Stimulated activated CD8-positive, alpha-beta memory T cell treated with anti-CD3 and anti-CD28 coated beads, Interleukin-7, amount 100 ng/mL, for 1 hour (primary cell): ENCODE results near the gene ZNF627.
"Not testable (repeated sequence)": the region's sequence is repeated elsewhere in the genome, so short reads cannot be mapped to it uniquely, and the experiment has no call there.

Experiments
- DNase-seq, 2 donors: peaks; one replicate each; pipeline ENCODE4 v3.0.0-alpha.2; 2020; ENCODE audit warnings: low read depth in 2 of 2

ZNF627 gene

GRCh38 chr19:11597202-11598102, at the start of gene ZNF627:
Gene ZNF627 (plus strand): TSS chr19:11597483. CDS start chr19:11597628, 145 bp downstream.
- peak; percentile 93 to 95 for DNase-seq

- no peak for DNase-seq
These were observed 49.2 kb upstream of the ZNF627 start for GRCh38 chr19:11547929-11548700.

GRCh38 chr19:11549386-11549953, 47.8 kb upstream of the ZNF627 start:
- DNase-seq, result no peak

- DNase-seq, result no peak
These were observed 47.0 kb upstream of the ZNF627 start for GRCh38 chr19:11550265-11550664.

- no peak for DNase-seq
These were observed 45.6 kb upstream of the ZNF627 start for GRCh38 chr19:11551603-11552235.

- no peak for DNase-seq
These were observed 44.5 kb upstream of the ZNF627 start for GRCh38 chr19:11552666-11553372.

- no peak for DNase-seq
These were observed 43.1 kb upstream of the ZNF627 start for GRCh38 chr19:11554160-11554559.

GRCh38 chr19:11555246-11555645, 42.0 kb upstream of the ZNF627 start:
- DNase-seq, result no peak

GRCh38 chr19:11556634-11557420, 40.5 kb upstream of the ZNF627 start:
- DNase-seq, result no peak

GRCh38 chr19:11558881-11559828, 38.1 kb upstream of the ZNF627 start, which contains the start of gene ELOF1:
Gene ELOF1 (minus strand): TSS chr19:11559230. CDS start chr19:11554347, 4,883 bp downstream.
- DNase-seq, result peak; percentile 88

GRCh38 chr19:11560404-11561051, 36.8 kb upstream of the ZNF627 start:
- peak in 1 of 2 donors; percentile 16 for DNase-seq

GRCh38 chr19:11563532-11563931, 33.8 kb upstream of the ZNF627 start:
- DNase-seq, result no peak

GRCh38 chr19:11564082-11564807, 33.0 kb upstream of the ZNF627 start:
- not testable (repeated sequence) for DNase-seq

GRCh38 chr19:11565649-11565980, 31.7 kb upstream of the ZNF627 start:
- not testable (repeated sequence) for DNase-seq

- DNase-seq, result no peak
These were observed 31.1 kb upstream of the ZNF627 start for GRCh38 chr19:11566164-11566563.

GRCh38 chr19:11570039-11570462, 27.2 kb upstream of the ZNF627 start:
- no peak for DNase-seq

GRCh38 chr19:11573354-11573753, 23.9 kb upstream of the ZNF627 start:
- not testable (repeated sequence) for DNase-seq

- not testable (repeated sequence) for DNase-seq
These were observed 23.5 kb upstream of the ZNF627 start for GRCh38 chr19:11573763-11574162.
